HEK293 (cell line): ENCODE data around the gene MAP3K5.
A peak's percentile ranks its signal among the peaks of the same experiment; 100 is the strongest.

Experiments
- CTCF ChIA-PET: fragments of 350-600 bp; formaldehyde crosslinking; extraction: SDS; loops from one replicate; lab custom pipeline; 2021; ENCODE audit warnings: antibody characterized with exemption; lab: Yijun Ruan, JAX
- POLR2A ChIA-PET: fragments of 300-600 bp; formaldehyde crosslinking; extraction: SDS; loops from one replicate; lab custom pipeline; 2020; ENCODE audit warnings: antibody characterized with exemption, inconsistent platforms; lab: Yijun Ruan, JAX
- H3K27ac ChIP-seq: fragments of 200-500 bp; sonication (Bioruptor generic); 2 replicates; pipeline ENCODE4 v1.5.1; 2014; ENCODE audit warnings: low read depth, low read length, control low read depth, inconsistent platforms; ENCODE audit errors: extremely low read depth
- H3K36me3 ChIP-seq, 2 experiments: fragments of 200-500 bp in 1 of 2; sonication (Bioruptor generic) in 1 of 2; 1 replicate in 1 of 2; 2 replicates in 1 of 2; pipeline ENCODE4 v1.5.1; 2014 to 2017; ENCODE audit warnings: inconsistent platforms in 2 of 2, low read length in 2 of 2; ENCODE audit not compliant: control insufficient read depth in 2 of 2, insufficient read depth in 1 of 2
- H3K4me1 ChIP-seq: fragments of 200-500 bp; sonication (Bioruptor generic); 2 replicates; pipeline ENCODE4 v1.5.1; 2014; ENCODE audit warnings: mild to moderate bottlenecking, low read length, inconsistent platforms; ENCODE audit not compliant: control insufficient read depth, insufficient read depth
- H3K4me3 ChIP-seq: 2 replicates; pipeline ENCODE4 v1.5.1; 2011; ENCODE audit warnings: low read depth, mild to moderate bottlenecking, control low read depth, low read length, moderate library complexity
- H3K9me3 ChIP-seq: fragments of 200-500 bp; sonication (Bioruptor generic); 2 replicates; pipeline ENCODE4 v1.5.1; 2014; ENCODE audit warnings: low read depth, low read length, inconsistent platforms; ENCODE audit not compliant: control insufficient read depth, insufficient read depth
- BCL6B ChIP-seq: fragments of 450-650 bp; formaldehyde crosslinking; IDR thresholded peaks from 2 replicates; pipeline ENCODE4 v1.5.1; 2017; ENCODE audit warnings: missing biosample characterization, missing genetic modification characterization
- GFI1B ChIP-seq: fragments of 450-650 bp; formaldehyde crosslinking; IDR thresholded peaks from 2 replicates; pipeline ENCODE4 v1.5.1; 2016; ENCODE audit warnings: missing biosample characterization, missing genetic modification characterization
- IKZF3 ChIP-seq: fragments of 450-650 bp; IDR thresholded peaks from 2 replicates; pipeline ENCODE4 v1.5.0; 2018; ENCODE audit warnings: missing biosample characterization, mild to moderate bottlenecking, missing genetic modification characterization, moderate library complexity
- KLF10 ChIP-seq: fragments of 450-650 bp; IDR thresholded peaks from 2 replicates; pipeline ENCODE4 v1.5.1; 2018; ENCODE audit warnings: missing biosample characterization, mild to moderate bottlenecking, missing genetic modification characterization
- OSR2 ChIP-seq: fragments of 450-650 bp; formaldehyde crosslinking; IDR thresholded peaks from 2 replicates; pipeline ENCODE4 v1.5.1; 2016; ENCODE audit warnings: missing biosample characterization, missing genetic modification characterization
- PRDM6 ChIP-seq: fragments of 450-650 bp; formaldehyde crosslinking; IDR thresholded peaks from 2 replicates; pipeline ENCODE4 v1.5.1; 2017; ENCODE audit warnings: missing biosample characterization, missing genetic modification characterization
- ZFP41 ChIP-seq: fragments of 450-650 bp; formaldehyde crosslinking; IDR thresholded peaks from 2 replicates; pipeline ENCODE4 v1.5.1; 2016; ENCODE audit warnings: missing biosample characterization, missing genetic modification characterization, borderline replicate concordance
- ZIC2 ChIP-seq: fragments of 450-650 bp; formaldehyde crosslinking; IDR thresholded peaks from 2 replicates; pipeline ENCODE4 v1.5.1; 2016; ENCODE audit warnings: missing biosample characterization, missing genetic modification characterization
- ZNF114 ChIP-seq: fragments of 450-650 bp; formaldehyde crosslinking; IDR thresholded peaks from 2 replicates; pipeline ENCODE4 v1.5.0; 2017; ENCODE audit warnings: missing biosample characterization, missing genetic modification characterization
- ZNF157 ChIP-seq: fragments of 450-650 bp; formaldehyde crosslinking; IDR thresholded peaks from 2 replicates; pipeline ENCODE4 v1.5.1; 2016; ENCODE audit warnings: missing biosample characterization, missing genetic modification characterization
- ZNF16 ChIP-seq: fragments of 450-650 bp; formaldehyde crosslinking; IDR thresholded peaks from 2 replicates; pipeline ENCODE4 v1.5.1; 2016; ENCODE audit warnings: low read depth, missing biosample characterization, missing genetic modification characterization
- ZNF221 ChIP-seq: fragments of 450-650 bp; formaldehyde crosslinking; IDR thresholded peaks from 2 replicates; pipeline ENCODE4 v1.5.1; 2017; ENCODE audit warnings: missing biosample characterization, missing genetic modification characterization, borderline replicate concordance
- ZNF280D ChIP-seq: fragments of 450-650 bp; formaldehyde crosslinking; IDR thresholded peaks from 2 replicates; pipeline ENCODE4 v1.5.1; 2016; ENCODE audit warnings: missing biosample characterization, missing genetic modification characterization
- ZNF324 ChIP-seq: fragments of 450-650 bp; formaldehyde crosslinking; IDR thresholded peaks from 2 replicates; pipeline ENCODE4 v1.5.1; 2016; ENCODE audit warnings: missing biosample characterization, missing genetic modification characterization
- ZNF335 ChIP-seq: fragments of 450-650 bp; formaldehyde crosslinking; conservative IDR thresholded peaks from 2 replicates; pipeline ENCODE4 v1.5.1; 2016; ENCODE audit warnings: missing biosample characterization, missing genetic modification characterization
- ZNF394 ChIP-seq: fragments of 450-650 bp; formaldehyde crosslinking; IDR thresholded peaks from 2 replicates; pipeline ENCODE4 v1.5.1; 2016; ENCODE audit warnings: missing biosample characterization, missing genetic modification characterization, mild to moderate bottlenecking, moderate library complexity, borderline replicate concordance
- ZNF398 ChIP-seq: fragments of 450-650 bp; formaldehyde crosslinking; IDR thresholded peaks from 2 replicates; pipeline ENCODE4 v1.5.1; 2017; ENCODE audit warnings: missing biosample characterization, missing genetic modification characterization
- ZNF433 ChIP-seq: fragments of 450-650 bp; formaldehyde crosslinking; IDR thresholded peaks from 2 replicates; pipeline ENCODE4 v1.5.1; 2016; ENCODE audit warnings: missing biosample characterization, missing genetic modification characterization, low read depth
- ZNF621 ChIP-seq: fragments of 450-650 bp; formaldehyde crosslinking; IDR thresholded peaks from 2 replicates; pipeline ENCODE4 v1.5.1; 2017; ENCODE audit warnings: missing biosample characterization, missing genetic modification characterization
- ZNF830 ChIP-seq: fragments of 450-650 bp; IDR thresholded peaks from 2 replicates; pipeline ENCODE4 v1.5.0; 2018; ENCODE audit warnings: missing biosample characterization, missing genetic modification characterization, low read depth, mild to moderate bottlenecking, moderate library complexity

Gene MAP3K5

GRCh38 chr6:136696783-136697364 lies 95.4 kb downstream of the MAP3K5 start:
- no peak for TF ChIP-seq ZNF621
- no peak for TF ChIP-seq GFI1B
- no peak for TF ChIP-seq ZNF280D (tag by site-specific recombination)
- TF ChIP-seq ZNF830 = no peak
- TF ChIP-seq ZNF433 = no peak
- no peak for TF ChIP-seq ZNF157 (tag by site-specific recombination)
- Histone ChIP-seq H3K4me3 (no peak overlapping the region), H3K9me3 (no peaks in the 10 kb centered on the region), H3K27ac (no peak overlapping the region), H3K36me3 (peaks cover 0 to 4% of the 10 kb centered on the region in 2 experiments; a peak in 1 of 3 replicates), H3K4me1 (peaks cover 2% of the 10 kb centered on the region; the same call in 1 of the 2 replicates)
- ChIA-PET CTCF (interaction anchor here (0.5 to 1.0 kb wide), 4 partner anchors 95 to 316 kb away, joined by 3 to 4 read pairs (median 4); partner anchors contain the start of gene MAP3K5), POLR2A (no interaction called here)

- Histone ChIP-seq H3K36me3 (peaks cover 0 to 4% of the 10 kb centered on the region in 2 experiments; a peak in 1 of 3 replicates), H3K4me1 (no peaks in the 10 kb centered on the region), H3K4me3 (no peak overlapping the region), H3K9me3 (no peaks in the 10 kb centered on the region), H3K27ac (no peak overlapping the region)
- TF ChIP-seq ZNF335 (tag by site-specific recombination) (no peak), ZFP41 (tag by site-specific recombination) (no peak), PRDM6 (tag by site-specific recombination) (peak; percentile 42), BCL6B (tag by site-specific recombination) (no peak), ZNF114 (no peak), ZNF16 (tag by site-specific recombination) (no peak), ZNF221 (no peak), ZNF433 (no peak), ZNF394 (tag by site-specific recombination) (no peak), IKZF3 (tag by site-specific recombination) (no peak), OSR2 (tag by site-specific recombination) (0 out of 2 replicates have a peak, but pooled peaks have one; percentile 37)
- POLR2A ChIA-PET = no interaction called here
- CTCF ChIA-PET = interaction anchor here (0.5 to 1.0 kb wide), 3 partner anchors 96 to 317 kb away, joined by 3 to 4 read pairs (median 3); partner anchors contain the start of gene MAP3K5
Measured at GRCh38 chr6:136696238-136696637, 96.0 kb downstream of the MAP3K5 start.

- CTCF ChIA-PET = no interaction called here
- TF ChIP-seq ZNF324 (tag by site-specific recombination) (no peak), ZIC2 (tag by site-specific recombination) (no peak), ZNF280D (tag by site-specific recombination) (no peak), KLF10 (tag by site-specific recombination) (no peak), ZNF830 (no peak), ZNF398 (no peak)
Measured at GRCh38 chr6:136695412-136695811, 96.9 kb downstream of the MAP3K5 start.

More at GRCh38 chr6:136695412-136695811, 96.9 kb downstream of the MAP3K5 start:
- H3K27ac ChIP-seq = no peak overlapping the region
- no peaks in the 10 kb centered on the region for H3K9me3 ChIP-seq
- H3K4me1 ChIP-seq = no peaks in the 10 kb centered on the region
- peaks cover 0 to 4% of the 10 kb centered on the region in 2 experiments; a peak in 1 of 3 replicates for H3K36me3 ChIP-seq
- no peak overlapping the region for H3K4me3 ChIP-seq
- POLR2A ChIA-PET = no interaction called here
